HG03025 (cell line): Measurements from ENCODE around the gene NOL9.

ENCODE experiments used
- ATAC-seq: cut with Tn5 transposase; IDR thresholded peaks from one replicate; pipeline ENCODE4 v1.9.1; 2021; ENCODE audit warnings: mild to moderate bottlenecking, moderate library complexity; ENCODE audit not compliant: unreplicated experiment, low FRiP score

The NOL9 gene

DNA sequence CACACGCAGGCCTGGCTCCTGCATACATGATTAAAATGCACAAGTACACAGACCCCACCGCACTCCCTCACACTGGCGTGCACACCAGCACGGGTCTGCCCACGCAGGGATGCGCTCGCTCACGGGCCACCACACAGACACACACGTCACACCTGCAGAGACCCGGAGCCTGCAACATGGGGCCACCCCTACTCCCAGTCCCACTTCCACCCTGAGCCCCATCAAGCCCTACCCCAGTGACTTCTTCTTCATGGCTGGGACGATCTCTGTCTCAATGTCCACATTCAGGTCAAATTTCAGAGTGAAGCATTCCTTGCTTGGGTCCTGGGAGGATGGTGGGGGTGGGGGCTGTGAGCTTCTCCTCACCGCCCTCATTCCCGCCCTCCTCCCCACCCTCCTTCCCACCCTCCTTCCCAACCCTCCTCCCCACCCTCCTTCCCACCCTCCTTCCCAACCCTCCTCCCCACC is 79.5 kb downstream of the NOL9 start:
- ATAC-seq = no peak

GRCh38 chr1:6473974-6474814 is 80.1 kb downstream of the NOL9 start:
- no peak for ATAC-seq

DNA sequence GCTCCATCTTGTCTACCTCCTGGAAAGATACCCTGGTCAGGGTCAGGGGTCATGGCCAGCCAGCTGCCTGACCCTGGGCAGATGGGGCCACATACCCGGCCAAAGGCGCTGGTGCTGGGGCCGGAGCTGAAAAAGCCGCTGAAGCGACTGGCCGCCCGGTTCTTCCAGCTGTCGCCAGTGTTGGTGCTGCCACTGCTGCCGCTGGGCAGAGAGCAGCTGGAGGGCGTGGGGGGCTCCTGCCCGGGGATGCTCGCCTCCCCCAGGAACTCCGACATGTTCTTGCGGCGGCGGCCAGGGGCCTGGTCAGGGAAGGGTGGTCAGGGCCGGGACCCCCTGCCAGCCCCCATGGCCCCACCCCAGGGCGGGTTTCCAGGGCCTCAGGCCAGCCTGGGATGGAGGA is 81.2 kb downstream of the NOL9 start:
- no peak for ATAC-seq

DNA sequence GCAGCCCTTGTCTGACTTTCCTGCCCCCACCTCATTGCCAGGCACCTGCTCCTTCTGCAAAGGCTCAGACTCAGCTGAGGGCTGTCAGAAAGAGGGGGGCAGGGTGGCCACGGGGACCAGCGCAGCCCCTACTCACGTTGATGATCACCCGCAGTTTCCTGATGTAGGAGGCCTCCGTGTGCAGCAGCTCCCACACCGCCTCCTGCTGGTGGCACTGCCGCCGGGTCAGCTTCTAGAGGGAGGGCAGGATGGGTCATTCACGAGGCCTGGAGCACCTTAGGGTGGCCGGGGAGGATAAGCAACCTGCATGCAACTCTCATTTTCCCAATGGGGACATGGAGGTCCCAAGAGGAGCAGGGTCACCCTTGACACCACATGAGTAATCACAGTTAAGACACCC is 81.9 kb downstream of the NOL9 start:
- no peak for ATAC-seq

DNA sequence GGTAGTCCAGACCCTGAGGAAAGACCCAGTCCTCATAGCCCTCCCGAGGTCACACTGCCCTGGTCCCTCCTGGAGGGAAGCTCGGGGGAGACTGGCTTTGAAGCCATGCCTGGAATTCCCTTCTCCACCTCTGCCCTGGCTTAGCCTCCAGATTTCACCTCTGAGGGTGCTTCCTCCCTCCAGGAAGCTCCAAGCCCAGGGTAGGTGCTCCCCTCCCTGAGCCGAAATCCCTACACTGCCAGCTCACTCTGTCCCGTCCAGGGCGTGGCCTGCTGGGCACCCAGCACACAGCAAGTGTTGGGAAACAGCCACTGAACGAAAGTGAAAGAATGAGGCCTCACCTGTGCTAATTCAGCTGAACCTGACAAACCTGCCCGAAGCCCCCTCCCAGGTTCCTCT is 82.3 kb downstream of the NOL9 start:
- ATAC-seq = no peak
